PC-3 (cell line): ENCODE results near the gene CASP14. TPM values are rescaled to one million over a fixed set of nuclear protein-coding genes. Genes with fewer than 3 reads are reported as not detected.
A peak's percentile ranks its signal among the peaks of the same experiment; 100 is the strongest.

Source experiments
- ATAC-seq: fragments of 200-7000 bp; cut with Tn5 transposase; 2 replicates; pipeline ENCODE4 v1.9.1; 2020; ENCODE audit warnings: mild to moderate bottlenecking, moderate library complexity
- BruUV-seq: library from RNA; stranded (reverse); fragments of 400-500 nt; replicated peaks from 2 replicates; lab custom pipeline; 2021; lab: Mats Ljungman, UMichigan
- CTCF ChIA-PET: fragments of 300-600 bp; sonication (Branson Sonifier 250); formaldehyde crosslinking; loops from one replicate; lab custom pipeline; 2022; ENCODE audit warnings: antibody characterized with exemption; lab: Charles Lee
- POLR2A ChIA-PET: fragments of 300-600 bp; sonication (Branson Sonifier 250); formaldehyde crosslinking; loops from one replicate; lab custom pipeline; 2022; ENCODE audit warnings: antibody characterized with exemption; ENCODE audit not compliant: unreplicated experiment; lab: Charles Lee
- DNase-seq: peaks from one replicate; pipeline ENCODE4 v3.0.0-alpha.2; 2015
- H2AFZ ChIP-seq: fragments of 300-600 bp; sonication (generic); 2 replicates; pipeline ENCODE4 v1.6.0; 2016; ENCODE audit warnings: antibody characterized with exemption, low read length
- H3F3A ChIP-seq: fragments of 300-600 bp; sonication (generic); one replicate; pipeline ENCODE4 v1.6.0; 2017; ENCODE audit warnings: antibody characterized with exemption, low read length, control low read depth, mild to moderate bottlenecking; ENCODE audit not compliant: unreplicated experiment
- H3K27ac ChIP-seq: fragments of 300-600 bp; sonication (generic); 2 replicates; pipeline ENCODE4 v1.5.1; 2016; ENCODE audit warnings: mild to moderate bottlenecking, low read length
- H3K27me3 ChIP-seq: fragments of 300-600 bp; sonication (generic); 2 replicates; pipeline ENCODE4 v1.6.1; 2016; ENCODE audit warnings: low read length, mixed read lengths
- H3K36me3 ChIP-seq: fragments of 300-600 bp; sonication (generic); 2 replicates; pipeline ENCODE4 v1.6.1; 2016; ENCODE audit warnings: low read depth, mixed run types, low read length, mixed read lengths
- H3K4me1 ChIP-seq: fragments of 300-600 bp; sonication (generic); 2 replicates; pipeline ENCODE4 v1.5.1; 2016; ENCODE audit warnings: low read length; ENCODE audit not compliant: insufficient read depth
- H3K4me2 ChIP-seq: fragments of 300-600 bp; sonication (generic); 2 replicates; pipeline ENCODE4 v1.6.0; 2016; ENCODE audit warnings: low read length
- H3K4me3 ChIP-seq: fragments of 300-600 bp; sonication (generic); 2 replicates; pipeline ENCODE4 v1.5.1; 2016; ENCODE audit warnings: mild to moderate bottlenecking, low read length, mixed read lengths
- H3K79me2 ChIP-seq: fragments of 300-600 bp; sonication (generic); 2 replicates; pipeline ENCODE4 v1.6.1; 2017; ENCODE audit warnings: low read length, mixed read lengths
- H3K9ac ChIP-seq: fragments of 300-600 bp; sonication (generic); 2 replicates; pipeline ENCODE4 v1.6.0; 2016; ENCODE audit warnings: mild to moderate bottlenecking, low read length
- H3K9me2 ChIP-seq: fragments of 300-600 bp; sonication (generic); replicated peaks from 2 replicates; pipeline ENCODE4 v1.6.1; 2016; ENCODE audit warnings: mixed run types, low read length, mixed read lengths
- H3K9me3 ChIP-seq: fragments of 300-600 bp; sonication (generic); 2 replicates; pipeline ENCODE4 v1.6.1; 2016; ENCODE audit warnings: low read length, mixed read lengths
- H4K20me1 ChIP-seq: fragments of 300-600 bp; sonication (generic); 2 replicates; pipeline ENCODE4 v1.6.1; 2016; ENCODE audit warnings: low read length, mixed read lengths
- CTCF ChIP-seq: fragments of 300-600 bp; sonication (generic); conservative IDR thresholded peaks from 2 replicates; pipeline ENCODE4 v1.5.1; 2017; ENCODE audit warnings: antibody characterized with exemption, low read depth, mild to moderate bottlenecking, low read length
- EZH2 ChIP-seq: fragments of 300-600 bp; sonication (generic); IDR thresholded peaks from one replicate; pipeline ENCODE4 v1.6.1; 2017; ENCODE audit warnings: antibody characterized with exemption, mild to moderate bottlenecking, low read length; ENCODE audit not compliant: unreplicated experiment
- EZH2phosphoT487 ChIP-seq: fragments of 300-600 bp; sonication (generic); IDR thresholded peaks from 2 replicates; pipeline ENCODE4 v1.6.1; 2018; ENCODE audit warnings: mild to moderate bottlenecking, antibody characterized with exemption, low read length, borderline replicate concordance
- intact Hi-C: fragments of 100-400 bp; cut with micrococcal nuclease; formaldehyde crosslinking; loops from 2 replicates; pipeline ENCODE4 v1.9.0; 2023
- total RNA-seq: library from RNA; depleted of rRNA; stranded (reverse); fragments of >200 nt; gene quantifications from 2 replicates; pipeline ENCODE4 v1.2.3, GENCODE V29; 2014

Gene CASP14
- total RNA-seq, 1 experiment from 2014 or later: 5.0 TPM

GRCh38 chr19:15021286-15022007, 27.8 kb upstream of the CASP14 start:
- H3K27me3 ChIP-seq: no peaks in the 10 kb centered on the region
- no peaks in the 10 kb centered on the region for H3K9me3 ChIP-seq
- no peak overlapping the region for H3K9ac ChIP-seq
- no peaks in the 10 kb centered on the region for H4K20me1 ChIP-seq
- TF ChIP-seq EZH2phosphoT487 (no peak), CTCF (no peak), EZH2 (no peak)
- H3K4me3 ChIP-seq: no peak overlapping the region
- BruUV-seq: no TSS peak
- no peaks in the 10 kb centered on the region for H3K79me2 ChIP-seq
- intact Hi-C loops: no loop called here
- H3K4me1 ChIP-seq: no peaks in the 10 kb centered on the region
- H3K27ac ChIP-seq: no peak overlapping the region
- POLR2A ChIA-PET: no interaction called here
- DNase-seq (no peak), ATAC-seq (no peak)
- H3K4me2 ChIP-seq: no peak overlapping the region
- H3K9me2 ChIP-seq: no peaks in the 10 kb centered on the region
- H3K36me3 ChIP-seq: no peaks in the 10 kb centered on the region
- CTCF ChIA-PET: no interaction called here
- H2AFZ ChIP-seq: no peak overlapping the region
- no peaks in the 10 kb centered on the region for H3F3A ChIP-seq

GRCh38 chr19:15022752-15023151, 26.5 kb upstream of the CASP14 start:
- no peaks in the 10 kb centered on the region for H3K36me3 ChIP-seq
- ATAC-seq (no peak), DNase-seq (no peak)
- no peaks in the 10 kb centered on the region for H3K9me2 ChIP-seq
- H3K9ac ChIP-seq: no peak overlapping the region
- H3K4me3 ChIP-seq: no peak overlapping the region
- no peaks in the 10 kb centered on the region for H3K27me3 ChIP-seq
- ChIA-PET CTCF (no interaction called here), POLR2A (no interaction called here)
- H2AFZ ChIP-seq: no peak overlapping the region
- H3K4me1 ChIP-seq: no peaks in the 10 kb centered on the region
- no TSS peak for BruUV-seq
- no peak for TF ChIP-seq CTCF
- TF ChIP-seq EZH2: no peak
- no peak for TF ChIP-seq EZH2phosphoT487
- intact Hi-C loops: no loop called here
- H4K20me1 ChIP-seq: no peaks in the 10 kb centered on the region
- no peaks in the 10 kb centered on the region for H3K9me3 ChIP-seq
- no peaks in the 10 kb centered on the region for H3K79me2 ChIP-seq
- no peaks in the 10 kb centered on the region for H3F3A ChIP-seq
- no peak overlapping the region for H3K27ac ChIP-seq
- no peak overlapping the region for H3K4me2 ChIP-seq

- Histone ChIP-seq H3K9ac (no peak overlapping the region), H3K4me1 (no peaks in the 10 kb centered on the region), H4K20me1 (no peaks in the 10 kb centered on the region), H3K27me3 (no peaks in the 10 kb centered on the region), H2AFZ (no peak overlapping the region), H3K9me3 (no peaks in the 10 kb centered on the region), H3K36me3 (no peaks in the 10 kb centered on the region), H3K79me2 (no peaks in the 10 kb centered on the region), H3K4me3 (no peak overlapping the region), H3F3A (no peaks in the 10 kb centered on the region), H3K27ac (no peak overlapping the region), H3K9me2 (no peaks in the 10 kb centered on the region), H3K4me2 (no peak overlapping the region)
- intact Hi-C loops: loop anchor here (5.0 kb wide), 1 partner anchor 108 kb away; no protein-coding TSS in a partner anchor
- ChIA-PET POLR2A (interaction anchor here (0.6 kb wide), 1 partner anchor 169 kb away, joined by 18 read pairs; no protein-coding TSS in a partner anchor), CTCF (interaction anchor here (0.6 kb wide), 3 partner anchors 9 to 87 kb away, joined by 5 to 7 read pairs (median 5); no protein-coding TSS in a partner anchor)
- TF ChIP-seq EZH2: no peak
- TF ChIP-seq CTCF: peak; percentile 60
- peak; percentile 74 for ATAC-seq
- BruUV-seq: no TSS peak
- DNase-seq: peak; percentile 53
Measured at GRCh38 chr19:15025217-15025616, 24.1 kb upstream of the CASP14 start.
